Osteocyte (in vitro differentiated cells): ENCODE measurements around the gene MYH9. TPM values are rescaled to one million over a fixed set of nuclear protein-coding genes. Genes with fewer than 3 reads are reported as not detected.

Experiments used
- DNase-seq: peaks from one replicate; pipeline ENCODE4 v3.0.0; 2021; ENCODE audit warnings: mixed read lengths; ENCODE audit not compliant: unreplicated experiment; ENCODE audit errors: extremely low spot score
- H3K27ac Mint-ChIP-seq: one replicate; pipeline ENCODE4 v1.8.0; 2021; ENCODE audit warnings: mild to moderate bottlenecking, mixed read lengths; ENCODE audit not compliant: unreplicated experiment
- H3K27me3 Mint-ChIP-seq: one replicate; pipeline ENCODE4 v1.8.0; 2021; ENCODE audit warnings: mixed read lengths; ENCODE audit not compliant: unreplicated experiment
- H3K36me3 Mint-ChIP-seq: one replicate; pipeline ENCODE4 v1.8.0; 2021; ENCODE audit warnings: mixed read lengths; ENCODE audit not compliant: unreplicated experiment
- H3K4me1 Mint-ChIP-seq: one replicate; pipeline ENCODE4 v1.8.0; 2021; ENCODE audit warnings: mixed read lengths; ENCODE audit not compliant: unreplicated experiment
- H3K4me3 Mint-ChIP-seq: one replicate; pipeline ENCODE4 v1.8.0; 2021; ENCODE audit warnings: mild to moderate bottlenecking, moderate library complexity, mixed read lengths; ENCODE audit not compliant: unreplicated experiment
- H3K9me3 Mint-ChIP-seq: one replicate; pipeline ENCODE4 v1.8.0; 2021; ENCODE audit warnings: mixed read lengths; ENCODE audit not compliant: unreplicated experiment
- total RNA-seq: library from RNA; stranded (reverse); gene quantifications from 2 replicates; pipeline ENCODE4 v1.2.1, GENCODE V29; 2021
- TF ChIP-seq, protein P1 (sequence below): fragments of 200-600 bp; sonication (generic); IDR thresholded peaks from 2 replicates; pipeline ENCODE4 v1.5.0; 2021; ENCODE audit warnings: antibody characterized with exemption, mild to moderate bottlenecking, moderate library complexity

The MYH9 gene
- total RNA-seq, 1 donor from 2014 or later = 938 TPM

DNA sequence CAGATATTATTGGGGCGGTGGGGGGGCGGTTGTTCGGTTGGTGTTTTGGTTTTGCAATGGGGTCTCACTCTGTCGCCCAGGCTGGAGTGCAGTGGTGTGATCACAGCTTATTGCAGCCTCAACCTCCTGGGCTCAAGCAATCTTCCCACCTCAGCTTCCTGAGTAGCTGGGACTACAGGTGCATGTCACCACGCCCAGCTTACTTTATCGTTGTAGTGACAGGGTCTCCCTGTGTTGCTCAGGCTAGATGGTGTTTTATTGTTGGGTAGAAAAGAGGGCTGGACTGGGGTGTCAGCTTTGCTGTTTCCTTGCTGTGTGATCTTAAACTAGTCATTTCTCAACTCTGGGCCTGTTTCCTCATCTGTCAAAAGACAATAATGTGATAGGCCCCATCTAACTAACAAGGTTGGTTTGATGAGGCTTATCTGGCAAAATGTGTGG lies 17.5 kb upstream of the MYH9 start:
- H3K27ac Mint-ChIP-seq = no peak overlapping the region
- TF ChIP-seq, protein P1, sequence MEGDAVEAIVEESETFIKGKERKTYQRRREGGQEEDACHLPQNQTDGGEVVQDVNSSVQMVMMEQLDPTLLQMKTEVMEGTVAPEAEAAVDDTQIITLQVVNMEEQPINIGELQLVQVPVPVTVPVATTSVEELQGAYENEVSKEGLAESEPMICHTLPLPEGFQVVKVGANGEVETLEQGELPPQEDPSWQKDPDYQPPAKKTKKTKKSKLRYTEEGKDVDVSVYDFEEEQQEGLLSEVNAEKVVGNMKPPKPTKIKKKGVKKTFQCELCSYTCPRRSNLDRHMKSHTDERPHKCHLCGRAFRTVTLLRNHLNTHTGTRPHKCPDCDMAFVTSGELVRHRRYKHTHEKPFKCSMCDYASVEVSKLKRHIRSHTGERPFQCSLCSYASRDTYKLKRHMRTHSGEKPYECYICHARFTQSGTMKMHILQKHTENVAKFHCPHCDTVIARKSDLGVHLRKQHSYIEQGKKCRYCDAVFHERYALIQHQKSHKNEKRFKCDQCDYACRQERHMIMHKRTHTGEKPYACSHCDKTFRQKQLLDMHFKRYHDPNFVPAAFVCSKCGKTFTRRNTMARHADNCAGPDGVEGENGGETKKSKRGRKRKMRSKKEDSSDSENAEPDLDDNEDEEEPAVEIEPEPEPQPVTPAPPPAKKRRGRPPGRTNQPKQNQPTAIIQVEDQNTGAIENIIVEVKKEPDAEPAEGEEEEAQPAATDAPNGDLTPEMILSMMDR = no peak
- no peaks in the 10 kb centered on the region for H3K36me3 Mint-ChIP-seq
- H3K4me3 Mint-ChIP-seq = no peak overlapping the region
- DNase-seq = no peak
- H3K4me1 Mint-ChIP-seq = peaks cover 10% of the 10 kb centered on the region
- H3K9me3 Mint-ChIP-seq = no peaks in the 10 kb centered on the region
- no peaks in the 10 kb centered on the region for H3K27me3 Mint-ChIP-seq

DNA sequence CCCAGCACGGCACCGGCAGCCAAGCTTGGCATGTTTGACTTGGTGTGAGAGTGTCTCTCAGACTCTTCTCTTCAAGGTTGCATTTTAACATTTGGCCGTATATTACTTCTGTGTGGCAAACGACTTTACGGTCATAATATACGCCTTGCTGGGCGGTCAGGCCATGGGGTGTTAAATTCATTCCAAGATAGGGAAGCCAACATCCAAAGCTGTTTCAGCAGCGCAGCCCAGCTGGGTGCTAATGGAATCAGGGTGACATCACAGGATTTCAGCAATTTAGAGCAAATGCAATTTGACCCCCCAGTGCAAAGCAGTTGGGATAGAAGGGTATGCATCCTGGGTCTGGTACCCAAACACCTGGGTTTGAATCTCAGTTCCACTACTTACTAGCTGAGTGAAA lies 16.7 kb upstream of the MYH9 start:
- no peak for DNase-seq
- H3K27me3 Mint-ChIP-seq = no peaks in the 10 kb centered on the region
- TF ChIP-seq, protein P1 = no peak
- H3K27ac Mint-ChIP-seq = no peak overlapping the region
- H3K36me3 Mint-ChIP-seq = no peaks in the 10 kb centered on the region
- H3K4me3 Mint-ChIP-seq = no peak overlapping the region
- peaks cover 11% of the 10 kb centered on the region for H3K4me1 Mint-ChIP-seq
- no peaks in the 10 kb centered on the region for H3K9me3 Mint-ChIP-seq

DNA sequence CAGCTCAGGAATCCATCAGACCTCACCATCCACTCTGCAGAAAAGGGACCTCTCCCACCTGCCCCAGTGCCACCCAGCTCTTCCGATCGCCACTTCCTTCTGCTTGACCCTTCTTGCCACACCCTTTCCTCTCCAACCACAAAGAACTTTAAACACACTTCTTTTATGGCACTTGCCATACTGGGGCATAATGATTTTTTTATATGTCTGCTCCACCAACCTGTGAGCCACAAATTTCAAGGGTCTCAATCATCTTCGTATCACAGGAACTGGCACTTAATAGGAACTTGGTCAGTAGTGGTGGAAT lies 11.7 kb upstream of the MYH9 start:
- no peak for DNase-seq
- TF ChIP-seq, protein P1 = no peak
- H3K4me3 Mint-ChIP-seq = no peak overlapping the region
- H3K27ac Mint-ChIP-seq = no peak overlapping the region
- no peaks in the 10 kb centered on the region for H3K36me3 Mint-ChIP-seq
- no peaks in the 10 kb centered on the region for H3K27me3 Mint-ChIP-seq
- H3K9me3 Mint-ChIP-seq = no peaks in the 10 kb centered on the region
- H3K4me1 Mint-ChIP-seq = peaks cover 28% of the 10 kb centered on the region

DNA sequence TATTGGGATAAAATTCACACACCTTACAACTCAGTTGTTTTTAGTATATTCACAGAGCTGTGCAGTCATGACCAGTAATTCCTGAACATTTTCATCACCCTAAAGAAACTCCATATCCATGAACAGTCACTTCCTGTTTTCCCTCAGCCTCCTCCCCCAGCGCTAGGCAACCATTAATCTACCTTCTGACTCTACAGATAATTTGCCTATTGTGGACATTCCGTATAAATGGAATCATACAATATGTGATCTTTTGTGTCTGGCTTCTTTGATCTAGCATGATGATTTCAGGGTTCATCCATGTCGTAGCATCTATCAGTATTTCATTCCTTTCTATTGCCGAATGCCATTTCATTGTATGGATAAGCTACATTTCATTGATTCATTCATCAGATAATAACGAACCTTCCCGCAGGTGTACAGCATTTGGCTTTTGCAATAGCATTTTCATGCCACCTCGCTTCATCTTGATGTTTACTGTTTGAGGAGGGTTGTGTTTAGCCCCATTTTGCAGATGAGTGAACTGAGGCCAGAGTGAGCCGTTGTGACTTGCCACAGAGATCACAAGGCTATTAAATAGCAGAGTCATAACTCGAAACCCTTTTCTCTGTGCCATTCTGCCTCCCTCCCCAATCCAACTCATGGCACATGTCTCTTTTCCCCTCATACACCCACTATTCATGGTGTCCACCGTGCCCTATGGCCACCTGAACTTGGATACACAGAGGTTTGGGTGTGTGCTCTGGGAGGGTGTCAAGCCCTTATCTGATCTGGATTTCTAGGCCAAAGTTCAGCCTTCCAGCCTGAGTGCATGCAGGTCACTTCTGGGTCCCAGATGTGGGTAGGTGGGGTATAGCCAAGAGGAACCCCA lies 11.1 kb upstream of the MYH9 start:
- H3K27ac Mint-ChIP-seq = peak overlapping the region; percentile 41
- H3K27me3 Mint-ChIP-seq = no peaks in the 10 kb centered on the region
- H3K9me3 Mint-ChIP-seq = no peaks in the 10 kb centered on the region
- peaks cover 28% of the 10 kb centered on the region for H3K4me1 Mint-ChIP-seq
- no peaks in the 10 kb centered on the region for H3K36me3 Mint-ChIP-seq
- DNase-seq = no peak
- H3K4me3 Mint-ChIP-seq = no peak overlapping the region
- TF ChIP-seq, protein P1 = no peak

DNA sequence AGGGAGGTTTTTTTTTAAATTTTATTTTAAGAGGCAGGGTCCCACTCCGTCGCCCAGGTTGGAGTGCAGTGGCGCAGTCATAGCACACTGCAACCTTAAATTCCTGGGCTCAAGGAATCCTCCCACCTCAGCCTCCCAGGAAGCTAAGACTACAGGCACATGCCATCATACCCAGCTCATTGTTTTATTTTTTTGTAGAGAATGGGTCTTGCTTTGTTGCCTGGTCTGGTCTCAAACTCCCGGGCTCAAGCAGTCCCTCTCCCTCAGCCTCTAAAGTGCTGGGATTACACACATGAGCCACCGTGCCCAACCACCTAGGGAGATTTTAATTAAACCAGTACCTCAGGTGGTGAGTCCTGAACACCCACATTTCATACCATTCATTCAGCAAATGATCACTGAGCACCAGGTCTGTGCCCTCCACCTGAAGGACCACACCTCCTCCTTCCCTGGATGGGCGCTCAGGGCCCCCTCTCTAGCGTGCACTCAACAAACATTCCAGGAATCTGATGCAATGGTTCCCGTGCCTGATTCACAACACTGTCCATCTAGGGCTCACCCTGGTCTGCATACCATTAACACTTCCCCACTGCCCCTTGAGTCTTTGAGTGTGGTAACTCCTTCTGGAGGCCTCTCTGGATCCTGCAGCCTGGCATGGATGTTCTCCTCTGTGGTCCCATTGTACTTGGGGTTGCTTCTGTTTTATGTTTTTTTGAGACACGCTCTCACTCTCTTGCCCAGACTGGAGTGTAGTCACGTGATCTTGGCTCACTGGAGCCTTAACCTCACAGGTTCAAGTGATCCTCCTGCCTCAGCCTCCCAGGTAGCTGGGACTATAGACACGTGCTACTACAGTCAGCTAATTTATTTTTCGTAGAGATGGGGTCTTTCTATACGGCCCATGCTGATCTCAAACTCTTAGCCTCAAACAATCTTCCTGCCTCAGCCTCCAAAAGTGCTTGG lies 9.6 kb upstream of the MYH9 start:
- Mint-ChIP-seq H3K27me3 (no peaks in the 10 kb centered on the region), H3K4me3 (no peak overlapping the region), H3K9me3 (no peaks in the 10 kb centered on the region), H3K27ac (peak overlapping the region; percentile 74), H3K4me1 (peaks cover 28% of the 10 kb centered on the region), H3K36me3 (no peaks in the 10 kb centered on the region)
- DNase-seq = no peak
- TF ChIP-seq, protein P1 = no peak
